GM12874 (cell line): Measurements from ENCODE around the gene PMAIP1.

Experiments
- TF ChIP-seq, protein P1 (sequence below): IDR thresholded peaks from 2 replicates; pipeline ENCODE4 v1.5.1; 2011; ENCODE audit warnings: low read depth, mild to moderate bottlenecking, control low read depth, low read length, moderate library complexity; ENCODE audit not compliant: insufficient read depth

PMAIP1 gene

DNA sequence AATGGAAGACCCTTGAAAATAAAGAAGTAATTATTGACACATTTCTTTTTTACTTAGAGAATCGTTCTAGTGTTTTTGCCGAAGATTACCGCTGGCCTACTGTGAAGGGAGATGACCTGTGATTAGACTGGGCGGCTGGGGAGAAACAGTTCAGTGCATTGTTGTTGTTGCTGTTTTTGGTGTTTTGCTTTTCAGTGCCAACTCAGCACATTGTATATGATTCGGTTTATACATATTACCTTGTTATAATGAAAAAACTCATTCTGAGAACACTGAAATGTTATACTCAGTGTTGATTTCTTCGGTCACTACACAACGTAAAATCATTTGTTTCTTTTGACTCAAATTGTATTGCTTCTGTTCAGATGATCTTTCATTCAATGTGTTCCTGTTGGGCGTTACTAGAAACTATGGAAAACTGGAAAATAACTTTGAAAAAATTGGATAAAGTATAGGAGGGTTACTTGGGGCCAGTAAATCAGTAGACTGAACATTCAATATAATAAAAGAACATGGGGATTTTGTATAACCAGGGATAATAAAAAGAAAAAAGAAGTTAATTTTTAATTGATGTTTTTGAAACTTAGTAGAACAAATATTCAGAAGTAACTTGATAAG is 3.3 kb downstream of the PMAIP1 start:
- TF ChIP-seq, protein P1, sequence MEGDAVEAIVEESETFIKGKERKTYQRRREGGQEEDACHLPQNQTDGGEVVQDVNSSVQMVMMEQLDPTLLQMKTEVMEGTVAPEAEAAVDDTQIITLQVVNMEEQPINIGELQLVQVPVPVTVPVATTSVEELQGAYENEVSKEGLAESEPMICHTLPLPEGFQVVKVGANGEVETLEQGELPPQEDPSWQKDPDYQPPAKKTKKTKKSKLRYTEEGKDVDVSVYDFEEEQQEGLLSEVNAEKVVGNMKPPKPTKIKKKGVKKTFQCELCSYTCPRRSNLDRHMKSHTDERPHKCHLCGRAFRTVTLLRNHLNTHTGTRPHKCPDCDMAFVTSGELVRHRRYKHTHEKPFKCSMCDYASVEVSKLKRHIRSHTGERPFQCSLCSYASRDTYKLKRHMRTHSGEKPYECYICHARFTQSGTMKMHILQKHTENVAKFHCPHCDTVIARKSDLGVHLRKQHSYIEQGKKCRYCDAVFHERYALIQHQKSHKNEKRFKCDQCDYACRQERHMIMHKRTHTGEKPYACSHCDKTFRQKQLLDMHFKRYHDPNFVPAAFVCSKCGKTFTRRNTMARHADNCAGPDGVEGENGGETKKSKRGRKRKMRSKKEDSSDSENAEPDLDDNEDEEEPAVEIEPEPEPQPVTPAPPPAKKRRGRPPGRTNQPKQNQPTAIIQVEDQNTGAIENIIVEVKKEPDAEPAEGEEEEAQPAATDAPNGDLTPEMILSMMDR, result no peak

DNA sequence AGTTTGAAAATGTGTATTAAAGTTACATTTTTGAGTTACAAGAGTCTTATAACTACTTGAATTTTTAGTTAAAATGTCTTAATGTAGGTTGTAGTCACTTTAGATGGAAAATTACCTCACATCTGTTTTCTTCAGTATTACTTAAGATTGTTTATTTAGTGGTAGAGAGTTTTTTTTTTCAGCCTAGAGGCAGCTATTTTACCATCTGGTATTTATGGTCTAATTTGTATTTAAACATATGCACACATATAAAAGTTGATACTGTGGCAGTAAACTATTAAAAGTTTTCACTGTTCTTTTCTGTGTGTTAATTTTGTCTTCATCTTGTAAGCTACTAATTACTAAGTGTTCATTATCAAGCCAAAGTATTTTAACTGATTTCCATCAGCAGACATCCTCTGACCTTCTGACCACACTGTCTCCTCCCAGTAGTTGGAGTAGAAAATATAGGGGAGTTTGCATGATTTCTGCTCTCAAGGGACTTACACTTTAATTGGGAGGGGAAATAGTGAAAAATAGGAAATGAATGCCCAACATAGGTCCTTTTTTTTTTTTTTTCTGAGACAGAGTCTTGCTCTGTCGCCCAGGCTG is 4.3 kb downstream of the PMAIP1 start:
- TF ChIP-seq, protein P1, result no peak

DNA sequence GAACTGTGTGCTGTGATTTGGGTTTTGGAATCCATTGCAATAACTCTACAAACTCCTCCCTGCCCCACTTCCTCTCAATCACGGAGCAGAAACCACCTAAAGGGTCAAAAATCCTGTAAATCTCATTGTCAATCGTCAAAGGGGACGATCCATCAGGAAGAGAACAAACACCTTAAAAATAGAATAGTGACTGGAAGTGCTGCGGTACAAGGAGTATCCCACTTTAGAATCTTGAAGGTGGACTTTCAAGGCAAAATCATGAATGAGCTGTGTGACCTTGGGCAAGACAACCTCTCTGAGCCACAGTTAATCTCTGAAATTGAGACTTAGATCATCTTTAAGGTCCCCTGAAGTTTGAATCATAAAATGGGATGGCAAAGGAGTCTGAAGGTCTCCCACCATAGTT is 5.9 kb downstream of the PMAIP1 start:
- TF ChIP-seq, protein P1, result no peak

DNA sequence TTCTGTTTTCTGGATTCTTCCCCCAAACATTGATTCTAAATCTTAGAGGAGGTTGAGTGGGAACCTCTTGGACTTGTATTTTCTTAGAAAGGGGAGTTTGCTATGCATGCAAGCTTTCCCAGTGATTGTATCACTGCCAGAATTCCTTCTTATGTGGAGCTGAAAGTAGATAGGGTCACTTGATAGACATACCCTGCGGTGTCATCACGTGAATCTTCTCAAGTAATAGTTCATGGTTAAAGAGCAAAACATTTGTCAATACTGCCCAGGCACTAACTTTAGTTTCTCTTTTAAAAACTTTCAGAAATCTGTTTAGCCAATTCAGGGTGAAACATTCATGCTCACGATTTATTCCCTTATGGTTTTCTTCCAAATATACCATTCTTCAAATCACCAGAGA is 6.4 kb downstream of the PMAIP1 start:
- TF ChIP-seq, protein P1, result no peak

DNA sequence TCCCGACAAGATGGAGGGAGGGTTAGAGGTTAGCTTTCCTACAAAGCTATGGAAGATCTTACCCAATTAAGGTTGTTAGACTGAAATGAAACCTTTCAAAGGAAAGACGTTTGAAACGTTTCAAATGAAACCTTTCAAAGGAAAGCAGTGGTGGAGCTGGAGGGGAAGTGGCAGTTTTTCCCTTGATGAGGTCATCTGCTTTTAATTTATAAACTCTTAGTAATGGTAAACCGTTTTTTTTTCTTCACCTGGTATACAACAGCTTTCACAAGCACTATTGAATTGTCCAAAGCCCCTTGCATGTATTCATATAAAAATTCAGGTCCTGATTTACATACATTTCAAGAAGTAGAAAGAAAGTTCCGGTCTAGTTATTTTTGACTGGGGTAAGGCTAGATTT is 7.4 kb downstream of the PMAIP1 start:
- TF ChIP-seq, protein P1, result no peak

DNA sequence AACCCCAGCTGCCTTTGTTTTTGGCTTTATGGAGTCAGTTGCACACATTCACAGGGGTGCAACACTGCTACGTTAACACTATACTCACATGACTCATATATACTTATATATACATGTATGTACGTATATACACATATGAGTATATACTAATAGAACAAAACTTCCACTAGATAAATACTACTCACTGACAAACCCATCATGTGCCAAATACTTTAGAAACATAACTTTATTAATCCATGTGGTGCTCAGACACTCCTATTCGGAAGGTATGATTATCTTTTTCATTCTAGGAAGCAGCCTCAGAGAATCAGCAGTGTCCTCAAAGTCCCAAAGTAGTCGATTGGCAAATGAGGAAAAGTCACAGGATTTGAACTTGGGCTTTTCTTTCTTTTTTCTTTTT is 7.9 kb downstream of the PMAIP1 start:
- TF ChIP-seq, protein P1, result no peak

DNA sequence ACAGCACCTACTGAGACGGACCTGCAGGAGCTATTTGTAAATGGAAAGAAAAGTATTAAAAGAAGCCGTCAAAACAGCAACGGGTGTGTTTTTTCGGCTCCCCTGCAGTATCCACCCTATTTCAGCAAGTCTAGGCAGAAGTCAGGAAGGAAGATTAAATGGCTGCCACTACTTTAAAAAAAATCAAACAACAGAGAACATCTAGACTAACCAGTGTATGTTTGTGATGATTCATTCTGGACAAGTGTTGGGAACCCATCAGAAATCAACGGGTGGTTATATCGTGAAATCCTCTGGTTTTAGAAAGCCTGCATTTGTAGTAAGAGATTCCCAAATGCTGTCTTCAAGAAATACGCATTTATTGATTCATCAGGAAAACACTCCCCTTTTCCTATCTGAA is 9.0 kb downstream of the PMAIP1 start:
- TF ChIP-seq, protein P1, result no peak
